Naive B cell (primary cell): ENCODE measurements around the gene PDHX. TPM values are rescaled to one million over a fixed set of nuclear protein-coding genes. Genes with fewer than 3 reads are reported as not detected.
"Not testable (repeated sequence)": the region's sequence is repeated elsewhere in the genome, so short reads cannot be mapped to it uniquely, and the experiment has no call there.

ENCODE experiments used
- ATAC-seq, 2 donors: fragments of 150-1000 bp; cut with Tn5 transposase; 2 replicates each; pipeline ENCODE4 v1.10.0; 2021; ENCODE audit warnings: low read depth in 2 of 2, mild to moderate bottlenecking in 2 of 2, moderate library complexity in 2 of 2
- DNase-seq: peaks from one replicate; pipeline ENCODE4 v3.0.0; 2022
- H3K27ac Mint-ChIP-seq, 6 donors: one replicate each; pipeline ENCODE4 v1.8.0; 2020 to 2022; ENCODE audit warnings: mild to moderate bottlenecking in 6 of 6, mixed read lengths in 6 of 6, moderate library complexity in 5 of 6, inconsistent platforms in 2 of 6
- H3K27me3 Mint-ChIP-seq, 3 donors: one replicate each; pipeline ENCODE4 v1.8.0; 2021 to 2022; ENCODE audit warnings: mixed read lengths in 3 of 3, mild to moderate bottlenecking in 1 of 3
- H3K36me3 Mint-ChIP-seq, 2 donors: one replicate each; pipeline ENCODE4 v1.8.0; 2020 to 2022; ENCODE audit warnings: mixed read lengths in 2 of 2, inconsistent platforms in 1 of 2, mild to moderate bottlenecking in 1 of 2
- H3K4me1 Mint-ChIP-seq, 3 donors: one replicate each; pipeline ENCODE4 v1.8.0; 2020 to 2022; ENCODE audit warnings: mixed read lengths in 3 of 3, inconsistent platforms in 1 of 3, mild to moderate bottlenecking in 1 of 3, moderate library complexity in 1 of 3
- H3K4me3 Mint-ChIP-seq, 8 donors: one replicate each; pipeline ENCODE4 v1.8.0; 2020 to 2022; ENCODE audit warnings: mild to moderate bottlenecking in 8 of 8, mixed read lengths in 8 of 8, moderate library complexity in 8 of 8, inconsistent platforms in 2 of 8
- H3K9me3 Mint-ChIP-seq, 7 donors: one replicate each; pipeline ENCODE4 v1.8.0; 2020 to 2022; ENCODE audit warnings: mixed read lengths in 7 of 7, mild to moderate bottlenecking in 5 of 7, inconsistent platforms in 2 of 7, moderate library complexity in 1 of 7
- polyA plus RNA-seq, 6 donors: library from polyadenylated mRNA; unstranded; fragments of 300-500 nt; fragmentation: Illumina TruSeq; gene quantifications; one replicate each; pipeline ENCODE4 v1.2.3, GENCODE V29; 2021; ENCODE audit warnings: low read depth in 6 of 6

Gene PDHX
- 10 to 100 TPM; 14.2 to 19.8 (median 19.0) TPM for polyA plus RNA-seq

DNA sequence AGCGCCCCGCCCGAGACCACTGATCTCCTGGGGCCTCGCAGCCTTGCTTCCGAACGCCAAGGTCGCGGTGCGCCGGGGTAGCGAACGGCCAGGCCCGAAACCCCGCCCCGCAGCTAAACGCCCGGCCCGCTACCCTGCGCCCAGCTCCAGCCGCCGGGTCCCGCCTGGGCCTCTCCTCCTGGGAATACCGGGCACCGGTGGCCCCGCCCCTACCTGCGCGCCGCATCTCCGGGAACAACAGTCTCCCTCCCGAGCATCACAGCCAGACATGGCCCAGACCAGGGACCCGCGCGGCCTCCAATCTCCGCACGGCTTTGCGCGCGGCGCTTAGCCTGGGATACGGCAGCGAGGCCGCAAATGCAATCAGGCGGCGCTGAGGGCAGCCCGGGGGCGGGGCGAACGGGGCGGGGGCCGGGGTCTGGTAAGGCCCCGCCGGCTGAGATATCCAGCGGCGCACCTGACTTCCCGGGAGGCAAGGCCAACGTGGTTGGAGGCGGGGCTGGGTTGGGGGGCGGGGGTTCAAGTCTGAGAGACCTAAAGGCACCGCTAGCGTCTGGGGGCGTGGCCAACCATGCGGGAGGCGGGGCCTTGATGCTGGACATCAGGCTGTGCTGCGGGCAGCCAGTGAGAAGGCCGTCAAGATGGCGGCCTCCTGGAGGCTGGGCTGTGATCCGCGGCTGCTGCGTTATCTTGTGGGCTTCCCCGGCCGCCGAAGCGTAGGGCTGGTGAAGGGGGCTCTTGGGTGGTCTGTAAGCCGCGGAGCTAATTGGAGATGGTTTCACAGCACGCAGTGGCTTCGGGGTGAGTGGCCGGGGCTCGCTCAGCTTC lies at the start of gene PDHX, which contains the start of gene APIP:
PDHX (plus strand) TSS at position 604 of the 828 bp plus-strand sequence; CDS start at position 642, 38 bp downstream.
APIP (minus strand) TSS at position 365 of the 828 bp plus-strand sequence; CDS start at position 270, 95 bp downstream.
- DNase-seq: peak; percentile 84
- Mint-ChIP-seq H3K4me1 (peaks cover 30 to 39% (median 35%) of the 10 kb centered on the region in 3 donors), H3K36me3 (peaks cover 0 to 4% of the 10 kb centered on the region in 2 donors), H3K27ac (peak within 1 kb of the TSS; percentile 97 to 99 (median 97)), H3K9me3 (no peaks in the 10 kb centered on the region), H3K27me3 (no peaks in the 10 kb centered on the region), H3K4me3 (peak within 1 kb of the TSS; percentile 94 to 98 (median 98))
- peak; percentile 78 to 79 for ATAC-seq

GRCh38 chr11:34869425-34869824 lies 47.0 kb upstream of the PDHX start:
- Mint-ChIP-seq H3K4me3 (no peak overlapping the region), H3K9me3 (no peaks in the 10 kb centered on the region), H3K27ac (no peak overlapping the region), H3K36me3 (peaks cover 0 to 2% of the 10 kb centered on the region in 2 donors), H3K4me1 (peaks cover 1 to 3% (median 2%) of the 10 kb centered on the region in 3 donors), H3K27me3 (no peaks in the 10 kb centered on the region)
- ATAC-seq: no peak
- DNase-seq: no peak

DNA sequence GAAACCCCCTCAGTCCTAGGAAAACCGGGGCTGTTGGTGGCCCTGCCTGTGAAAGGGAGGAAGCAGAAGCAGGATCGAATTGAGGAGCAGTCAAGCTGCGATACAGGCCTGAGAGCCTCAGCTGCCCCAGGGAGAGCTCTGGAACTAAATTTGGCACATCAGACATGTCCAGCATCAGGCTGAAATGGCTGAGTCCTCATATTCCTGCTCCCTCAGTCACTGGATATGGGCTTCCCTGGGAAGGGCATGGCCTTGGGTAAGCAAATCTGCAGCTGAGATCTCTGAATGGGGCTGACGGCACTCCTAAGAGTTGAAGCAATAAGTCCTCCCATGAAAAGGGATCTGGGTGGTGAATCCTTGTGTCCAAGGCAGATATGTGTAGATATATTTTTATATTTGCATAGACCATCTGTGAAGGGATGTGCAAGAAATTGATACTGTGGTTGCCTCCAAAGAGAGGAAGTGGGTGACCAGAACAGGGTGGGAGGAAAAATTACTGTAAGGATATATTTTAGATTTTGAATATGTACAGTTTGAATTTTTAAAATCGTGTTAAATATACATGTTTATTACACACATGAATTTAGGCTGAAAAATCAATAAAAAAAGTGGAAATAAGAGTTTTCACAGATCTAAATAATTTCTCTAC lies 45.7 kb upstream of the PDHX start:
- no peaks in the 10 kb centered on the region for H3K4me1 Mint-ChIP-seq
- H3K27me3 Mint-ChIP-seq: no peaks in the 10 kb centered on the region
- no peak overlapping the region for H3K4me3 Mint-ChIP-seq
- H3K27ac Mint-ChIP-seq: no peak overlapping the region
- H3K36me3 Mint-ChIP-seq: peaks cover 0 to 14% of the 10 kb centered on the region in 2 donors
- ATAC-seq: no peak
- H3K9me3 Mint-ChIP-seq: peaks cover 0 to 1% (median 0%) of the 10 kb centered on the region in 7 donors
- DNase-seq: no peak

DNA sequence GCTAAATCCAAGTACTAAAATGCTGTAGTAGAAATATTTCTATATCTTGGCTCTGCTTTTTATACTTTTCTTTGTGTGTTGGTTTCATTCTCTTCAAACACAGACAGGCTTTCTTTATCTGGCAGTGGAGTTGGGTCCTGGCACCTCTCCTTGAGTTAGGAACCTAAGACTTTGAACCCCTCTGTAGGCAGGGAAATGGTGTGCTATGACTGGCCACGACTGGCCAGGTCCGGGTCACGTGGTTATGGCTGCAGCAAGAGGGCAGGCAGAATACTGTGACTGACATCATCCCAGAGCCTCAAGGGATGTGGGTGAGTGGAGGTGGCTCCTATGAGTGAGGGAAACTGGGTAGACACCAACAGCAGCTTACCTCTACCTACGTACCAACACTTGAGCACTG lies 42.2 kb upstream of the PDHX start:
- Mint-ChIP-seq H3K9me3 (peaks cover 0 to 1% (median 0%) of the 10 kb centered on the region in 7 donors), H3K27ac (no peak overlapping the region), H3K4me1 (no peaks in the 10 kb centered on the region), H3K36me3 (peaks cover 6 to 14% of the 10 kb centered on the region in 2 donors), H3K4me3 (no peak overlapping the region), H3K27me3 (no peaks in the 10 kb centered on the region)
- DNase-seq (no peak), ATAC-seq (no peak)

DNA sequence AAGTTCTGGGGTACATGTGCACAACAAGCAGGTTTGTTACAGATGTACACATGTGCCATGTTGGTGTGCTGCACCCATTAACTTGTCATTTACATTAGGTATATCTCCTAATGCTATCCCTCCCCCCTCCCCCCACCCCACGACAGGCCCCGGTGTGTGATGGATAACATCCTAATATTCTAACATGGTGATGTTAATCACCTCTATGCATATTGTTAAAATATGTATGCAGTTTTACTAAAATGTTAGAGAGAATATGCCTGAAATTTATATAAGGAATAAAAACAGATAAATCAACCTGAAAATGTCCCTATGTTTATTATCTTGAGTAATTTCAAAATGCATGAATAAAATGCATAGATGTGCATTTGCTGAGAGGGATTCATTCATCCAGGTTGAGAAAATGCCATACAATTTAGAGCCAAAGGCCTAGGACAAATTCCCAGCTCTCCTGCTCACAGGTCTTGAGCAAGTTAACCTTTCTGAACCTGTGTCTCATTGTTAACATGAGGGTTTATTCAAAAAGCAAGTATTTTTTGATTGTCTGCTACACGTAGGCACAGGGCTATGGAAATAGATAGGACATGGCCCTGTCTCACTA lies 38.9 kb upstream of the PDHX start:
- H3K27ac Mint-ChIP-seq: no peak overlapping the region
- DNase-seq (no peak), ATAC-seq (no peak)
- H3K36me3 Mint-ChIP-seq: peaks cover 13 to 22% of the 10 kb centered on the region in 2 donors
- no peaks in the 10 kb centered on the region for H3K27me3 Mint-ChIP-seq
- peaks cover 0 to 3% (median 0%) of the 10 kb centered on the region in 7 donors for H3K9me3 Mint-ChIP-seq
- H3K4me1 Mint-ChIP-seq: no peaks in the 10 kb centered on the region
- no peak overlapping the region for H3K4me3 Mint-ChIP-seq

DNA sequence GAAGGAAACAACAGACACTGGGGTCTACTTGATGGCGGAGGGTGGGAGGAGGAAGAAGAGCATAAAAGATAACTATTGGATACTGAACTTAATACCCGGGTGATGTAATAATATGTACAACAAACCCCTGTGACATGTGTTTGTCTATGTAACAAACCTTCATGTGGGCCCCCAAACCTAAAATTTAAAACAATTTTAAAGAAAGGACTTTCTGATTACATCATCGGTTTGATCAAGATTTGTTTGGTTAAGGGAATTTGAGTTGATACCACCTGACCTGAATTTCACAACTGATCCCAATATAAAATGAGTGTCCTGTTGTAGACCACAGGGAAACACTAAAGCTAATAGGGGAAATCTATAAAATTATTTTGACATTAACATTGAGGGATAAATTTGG lies 34.5 kb upstream of the PDHX start:
- H3K4me1 Mint-ChIP-seq: no peaks in the 10 kb centered on the region
- peaks cover 0 to 2% (median 0%) of the 10 kb centered on the region in 7 donors for H3K9me3 Mint-ChIP-seq
- H3K27ac Mint-ChIP-seq: no peak overlapping the region
- peaks cover 17 to 26% of the 10 kb centered on the region in 2 donors for H3K36me3 Mint-ChIP-seq
- no peak for DNase-seq
- no peak for ATAC-seq
- H3K4me3 Mint-ChIP-seq: no peak overlapping the region
- no peaks in the 10 kb centered on the region for H3K27me3 Mint-ChIP-seq

DNA sequence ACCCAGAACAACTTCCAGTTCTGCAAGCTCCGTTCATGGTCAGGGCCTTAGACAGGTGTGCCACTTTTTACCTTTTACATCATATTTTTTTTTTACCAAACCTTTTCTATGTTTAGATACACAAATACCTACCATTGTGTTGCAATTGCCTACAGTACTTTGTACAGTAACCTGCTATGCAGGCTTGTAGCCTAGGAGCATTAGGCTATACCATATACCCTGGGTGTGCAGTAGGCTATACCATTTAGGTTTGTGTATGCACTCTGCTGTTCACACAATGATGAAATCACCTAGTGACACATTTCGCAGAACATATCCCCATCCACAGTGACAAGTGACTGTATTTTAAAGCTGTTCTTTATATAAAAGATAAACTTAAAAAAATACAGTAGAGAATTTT lies 29.8 kb upstream of the PDHX start:
- no peak for ATAC-seq
- H3K36me3 Mint-ChIP-seq: peaks cover 14 to 45% of the 10 kb centered on the region in 2 donors

GRCh38 chr11:34887260-34887659 lies 29.2 kb upstream of the PDHX start:
- Mint-ChIP-seq H3K36me3 (peaks cover 9 to 40% of the 10 kb centered on the region in 2 donors), H3K9me3 (no peaks in the 10 kb centered on the region), H3K4me3 (no peak overlapping the region), H3K27me3 (no peaks in the 10 kb centered on the region), H3K4me1 (no peaks in the 10 kb centered on the region), H3K27ac (no peak overlapping the region)
- no peak for DNase-seq
- ATAC-seq: no peak

More for the DNA sequence above, 29.8 kb upstream of the PDHX start:
- DNase-seq: no peak
- H3K4me1 Mint-ChIP-seq: no peaks in the 10 kb centered on the region
- H3K27me3 Mint-ChIP-seq: no peaks in the 10 kb centered on the region
- H3K27ac Mint-ChIP-seq: no peak overlapping the region
- no peaks in the 10 kb centered on the region for H3K9me3 Mint-ChIP-seq
- H3K4me3 Mint-ChIP-seq: no peak overlapping the region

GRCh38 chr11:34890089-34890488 lies 26.3 kb upstream of the PDHX start:
- Mint-ChIP-seq H3K27ac (no peak overlapping the region), H3K4me1 (no peaks in the 10 kb centered on the region), H3K36me3 (peaks cover 0 to 29% of the 10 kb centered on the region in 2 donors), H3K27me3 (no peaks in the 10 kb centered on the region), H3K9me3 (no peaks in the 10 kb centered on the region), H3K4me3 (no peak overlapping the region)
- ATAC-seq: no peak
- DNase-seq: no peak

DNA sequence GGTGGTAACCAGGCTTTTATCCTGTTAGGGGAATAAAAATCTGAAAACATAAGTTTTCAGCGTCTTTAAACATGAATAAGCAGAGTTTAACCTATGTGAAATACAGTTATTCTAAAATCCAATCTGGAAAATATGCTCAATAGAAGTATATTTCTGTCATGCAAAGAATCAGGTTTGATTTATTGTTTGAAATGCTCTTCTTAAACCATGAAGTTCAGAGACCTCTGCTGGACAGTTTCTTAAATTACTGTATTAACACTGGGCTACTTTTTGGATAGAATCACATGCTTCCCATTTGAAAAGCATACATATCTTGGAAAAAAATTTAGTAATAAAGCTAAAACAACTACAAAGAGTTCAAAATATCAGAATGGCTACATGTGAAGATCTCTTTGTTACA lies 25.6 kb upstream of the PDHX start:
- peaks cover 0 to 26% of the 10 kb centered on the region in 2 donors for H3K36me3 Mint-ChIP-seq
- DNase-seq (no peak), ATAC-seq (no peak)
- H3K4me3 Mint-ChIP-seq: no peak overlapping the region
- no peak overlapping the region for H3K27ac Mint-ChIP-seq
- peaks cover 0 to under 1% (median 0%) of the 10 kb centered on the region in 7 donors for H3K9me3 Mint-ChIP-seq
- no peaks in the 10 kb centered on the region for H3K4me1 Mint-ChIP-seq
- H3K27me3 Mint-ChIP-seq: no peaks in the 10 kb centered on the region

GRCh38 chr11:34891611-34892010 lies 24.8 kb upstream of the PDHX start:
- peaks cover 0 to 8% (median 6%) of the 10 kb centered on the region in 7 donors for H3K9me3 Mint-ChIP-seq
- no peak overlapping the region for H3K27ac Mint-ChIP-seq
- H3K36me3 Mint-ChIP-seq: peaks cover 7 to 25% of the 10 kb centered on the region in 2 donors
- H3K4me3 Mint-ChIP-seq: no peak overlapping the region
- H3K27me3 Mint-ChIP-seq: no peaks in the 10 kb centered on the region
- DNase-seq (no peak), ATAC-seq (no peak)
- no peaks in the 10 kb centered on the region for H3K4me1 Mint-ChIP-seq

GRCh38 chr11:34893416-34893815 lies 23.0 kb upstream of the PDHX start:
- Mint-ChIP-seq H3K27ac (no peak overlapping the region), H3K27me3 (no peaks in the 10 kb centered on the region), H3K4me1 (peaks cover 0 to 2% (median 0%) of the 10 kb centered on the region in 3 donors), H3K9me3 (peaks cover 2 to 24% (median 17%) of the 10 kb centered on the region in 7 donors), H3K4me3 (no peak overlapping the region), H3K36me3 (peaks cover 10 to 19% of the 10 kb centered on the region in 2 donors)
- no peak for DNase-seq
- no peak for ATAC-seq

DNA sequence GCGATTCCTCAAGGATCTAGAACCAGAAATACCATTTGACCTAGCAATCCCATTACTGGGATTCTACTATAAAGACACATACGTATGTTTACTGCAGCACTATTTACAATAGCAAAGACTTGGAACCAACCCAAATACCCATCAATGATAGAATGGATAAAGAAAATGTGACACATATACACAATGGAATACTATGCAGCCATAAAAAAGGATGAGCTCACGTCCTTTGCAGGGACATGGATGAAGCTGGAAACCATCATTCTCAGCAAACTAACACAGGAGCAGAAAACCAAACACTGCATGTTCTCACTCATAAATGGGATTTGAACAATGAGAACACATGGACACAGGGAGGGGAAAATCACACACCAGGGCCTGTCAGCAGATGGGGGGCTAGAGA lies 20.2 kb upstream of the PDHX start:
- ATAC-seq, DNase-seq, H3K27ac Mint-ChIP-seq, H3K27me3 Mint-ChIP-seq, H3K4me1 Mint-ChIP-seq: not testable (repeated sequence)
- peaks cover 9 to 47% (median 36%) of the 10 kb centered on the region in 7 donors for H3K9me3 Mint-ChIP-seq
- peaks cover 6 to 40% of the 10 kb centered on the region in 2 donors for H3K36me3 Mint-ChIP-seq
- peak overlapping the region in 1 of 8 donors; percentile 40 for H3K4me3 Mint-ChIP-seq
